Testis (tissue), 2 donors: ENCODE data around the gene PSMD14.

ENCODE experiments used
- POLR2A ChIP-seq: fragments of 450-650 bp; IDR thresholded peaks from one replicate; pipeline ENCODE4 v1.6.1; 2017; ENCODE audit warnings: antibody characterized with exemption, mild to moderate bottlenecking, moderate library complexity
- TF ChIP-seq, protein P1 (sequence below), 3 experiments: fragments of 450-650 bp in 2 of 3; fragments of 200-600 bp in 1 of 3; sonication (generic) in 1 of 3; IDR thresholded peaks; one replicate each; pipeline ENCODE4 v1.5.1; 2016 to 2019; ENCODE audit warnings: antibody characterized with exemption in 3 of 3, mild to moderate bottlenecking in 2 of 3, moderate library complexity in 1 of 3

DNA sequence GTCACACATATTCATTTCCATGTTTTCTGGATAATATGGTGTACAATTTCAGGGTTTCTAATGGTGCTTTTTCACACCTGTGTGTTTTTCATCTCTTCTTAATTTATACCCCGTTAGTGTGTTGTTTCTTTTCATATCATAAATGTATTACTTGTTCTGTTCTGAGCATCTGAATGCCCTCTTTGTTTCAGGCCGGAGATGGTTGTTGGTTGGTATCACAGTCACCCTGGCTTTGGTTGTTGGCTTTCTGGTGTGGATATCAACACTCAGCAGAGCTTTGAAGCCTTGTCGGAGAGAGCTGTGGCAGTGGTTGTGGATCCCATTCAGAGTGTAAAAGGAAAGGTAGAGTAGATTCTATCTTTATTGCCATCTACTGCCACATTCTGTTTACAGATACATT, 62.8 kb downstream of the PSMD14 start:
- no peak for TF ChIP-seq POLR2A
- TF ChIP-seq, protein P1, sequence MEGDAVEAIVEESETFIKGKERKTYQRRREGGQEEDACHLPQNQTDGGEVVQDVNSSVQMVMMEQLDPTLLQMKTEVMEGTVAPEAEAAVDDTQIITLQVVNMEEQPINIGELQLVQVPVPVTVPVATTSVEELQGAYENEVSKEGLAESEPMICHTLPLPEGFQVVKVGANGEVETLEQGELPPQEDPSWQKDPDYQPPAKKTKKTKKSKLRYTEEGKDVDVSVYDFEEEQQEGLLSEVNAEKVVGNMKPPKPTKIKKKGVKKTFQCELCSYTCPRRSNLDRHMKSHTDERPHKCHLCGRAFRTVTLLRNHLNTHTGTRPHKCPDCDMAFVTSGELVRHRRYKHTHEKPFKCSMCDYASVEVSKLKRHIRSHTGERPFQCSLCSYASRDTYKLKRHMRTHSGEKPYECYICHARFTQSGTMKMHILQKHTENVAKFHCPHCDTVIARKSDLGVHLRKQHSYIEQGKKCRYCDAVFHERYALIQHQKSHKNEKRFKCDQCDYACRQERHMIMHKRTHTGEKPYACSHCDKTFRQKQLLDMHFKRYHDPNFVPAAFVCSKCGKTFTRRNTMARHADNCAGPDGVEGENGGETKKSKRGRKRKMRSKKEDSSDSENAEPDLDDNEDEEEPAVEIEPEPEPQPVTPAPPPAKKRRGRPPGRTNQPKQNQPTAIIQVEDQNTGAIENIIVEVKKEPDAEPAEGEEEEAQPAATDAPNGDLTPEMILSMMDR (IDR thresholded peaks at IDR 0.05): no peak
